Lower leg skin (tissue), 4 donors: ENCODE data around the gene RAB5A. TPM values are rescaled to one million over a fixed set of nuclear protein-coding genes. Genes with fewer than 3 reads are reported as not detected.
"Not testable (repeated sequence)": the region's sequence is repeated elsewhere in the genome, so short reads cannot be mapped to it uniquely, and the experiment has no call there.

Source experiments
- DNase-seq, 2 donors: peaks; one replicate each; pipeline ENCODE4 v3.0.0-alpha.2; 2019; ENCODE audit warnings: low spot score in 2 of 2
- H3K4me3 ChIP-seq: fragments of 200-600 bp; sonication (generic); 2 replicates; pipeline ENCODE4 v1.5.1; 2017; ENCODE audit warnings: mild to moderate bottlenecking, low read depth; ENCODE audit not compliant: poor library complexity, severe bottlenecking
- CTCF ChIP-seq, 3 donors: fragments of 450-650 bp; IDR thresholded peaks; one replicate each; pipeline ENCODE4 v1.5.1; 2016; ENCODE audit warnings: antibody characterized with exemption in 3 of 3, mild to moderate bottlenecking in 3 of 3, moderate library complexity in 2 of 3
- POLR2A ChIP-seq, 2 donors: fragments of 450-650 bp; IDR thresholded peaks; one replicate each; pipeline ENCODE4 v1.6.1; 2016 to 2017; ENCODE audit warnings: antibody characterized with exemption in 2 of 2, mild to moderate bottlenecking in 1 of 2, moderate library complexity in 1 of 2
- WGBS, 2 donors: methylation state at CpG; one replicate each; pipeline ENCODE4 v1.1.5; 2018; 5-methylcytosine and 5-hydroxymethylcytosine counted together
- intact Hi-C: fragments of 100-400 bp; cut with DNase I; formaldehyde crosslinking; loops from one replicate; pipeline ENCODE4 v1.15.0; 2023; ENCODE audit warnings: low total_unique reads
- total RNA-seq, 4 donors: library from RNA; depleted of rRNA; stranded (reverse); fragments of >200 nt; gene quantifications; one replicate each; pipeline ENCODE4 v1.1.0, GENCODE V29; 2016

RAB5A gene
- total RNA-seq, 4 donors from 2014 or later: 110 to 168 (median 119) TPM

GRCh38 chr3:19954676-19955075 lies 7.8 kb downstream of the RAB5A start:
- no peak overlapping the region for H3K4me3 ChIP-seq
- TF ChIP-seq CTCF (IDR thresholded peaks at IDR 0.05) (no peak), POLR2A (IDR thresholded peaks at IDR 0.05) (no peak)
- no peak for DNase-seq
- 97 to 98% methylated on average over 4 of the region's 4 CpGs for whole genome bisulfite sequencing, 2 donors
- intact Hi-C loops: no loop called here

- WGBS, 2 donors: 89 to 91% methylated on average over 9 of the region's 9 CpGs
- intact Hi-C loops, DNase-seq, H3K4me3 ChIP-seq: not testable (repeated sequence)
Measured at GRCh38 chr3:19957354-19957753, 10.5 kb downstream of the RAB5A start.

- intact Hi-C loops: no loop called here
Measured at GRCh38 chr3:19959505-19959904, 12.6 kb downstream of the RAB5A start.

GRCh38 chr3:19960696-19961095 lies 13.8 kb downstream of the RAB5A start:
- no peak for TF ChIP-seq CTCF (IDR thresholded peaks at IDR 0.05)
- TF ChIP-seq POLR2A (IDR thresholded peaks at IDR 0.05): no peak
- DNase-seq: no peak
- no peak overlapping the region for H3K4me3 ChIP-seq
- intact Hi-C loops: no loop called here
- WGBS, 2 donors: 78 to 85% methylated on average over 4 of the region's 4 CpGs

More at GRCh38 chr3:19959505-19959904, 12.6 kb downstream of the RAB5A start:
- 71 to 96% methylated on average over 3 to 4 of the region's 4 CpGs for WGBS, 2 donors
- DNase-seq: no peak
- no peak overlapping the region for H3K4me3 ChIP-seq
- TF ChIP-seq POLR2A (IDR thresholded peaks at IDR 0.05): no peak
- no peak for TF ChIP-seq CTCF (IDR thresholded peaks at IDR 0.05)

GRCh38 chr3:19961960-19962359 lies 15.1 kb downstream of the RAB5A start:
- TF ChIP-seq POLR2A (IDR thresholded peaks at IDR 0.05): no peak
- no peak for TF ChIP-seq CTCF (IDR thresholded peaks at IDR 0.05)
- DNase-seq: no peak
- intact Hi-C loops: no loop called here
- WGBS, 2 donors: 91 to 92% methylated on average over 4 of the region's 4 CpGs
- no peak overlapping the region for H3K4me3 ChIP-seq

GRCh38 chr3:19967208-19967607 lies 20.3 kb downstream of the RAB5A start:
- WGBS, 2 donors: 89 to 93% methylated on average over 6 of the region's 6 CpGs
- H3K4me3 ChIP-seq: no peak overlapping the region
- intact Hi-C loops: no loop called here
- TF ChIP-seq CTCF (IDR thresholded peaks at IDR 0.05) (no peak), POLR2A (IDR thresholded peaks at IDR 0.05) (no peak)
- DNase-seq: no peak
